Loucy (cell line): Measurements from ENCODE around the gene PLEKHB1.

ENCODE experiments used
- CTCF ChIP-seq: fragments of 200-600 bp; sonication (generic); conservative IDR thresholded peaks from 2 replicates; pipeline ENCODE4 v1.5.1; 2014; ENCODE audit warnings: mild to moderate bottlenecking, antibody characterized with exemption, low read length
- EZH2phosphoT487 ChIP-seq: fragments of 200-600 bp; IDR thresholded peaks from 2 replicates; pipeline ENCODE4 v1.6.1; 2018; ENCODE audit warnings: antibody characterized with exemption, mild to moderate bottlenecking, moderate library complexity, borderline replicate concordance

GRCh38 chr11:73614591-73614990 is 31.8 kb upstream of the PLEKHB1 start:
- no peak for TF ChIP-seq CTCF
- TF ChIP-seq EZH2phosphoT487 = no peak
